HEK293 (cell line): Measurements from ENCODE around the gene CREB3L1.

Source experiments
- KLF16 ChIP-seq: fragments of 450-650 bp; formaldehyde crosslinking; IDR thresholded peaks from 2 replicates; pipeline ENCODE4 v1.5.1; 2017; ENCODE audit warnings: missing biosample characterization, missing genetic modification characterization
- ZBTB20 ChIP-seq: fragments of 450-650 bp; formaldehyde crosslinking; IDR thresholded peaks from 2 replicates; pipeline ENCODE4 v1.5.1; 2016; ENCODE audit warnings: missing biosample characterization, missing genetic modification characterization
- ZFP69B ChIP-seq: fragments of 450-650 bp; formaldehyde crosslinking; IDR thresholded peaks from 2 replicates; pipeline ENCODE4 v1.5.1; 2016; ENCODE audit warnings: missing biosample characterization, missing genetic modification characterization
- ZNF121 ChIP-seq: fragments of 450-650 bp; formaldehyde crosslinking; IDR thresholded peaks from 2 replicates; pipeline ENCODE4 v1.5.1; 2016; ENCODE audit warnings: missing biosample characterization, missing genetic modification characterization
- ZNF184 ChIP-seq: fragments of 450-650 bp; IDR thresholded peaks from 2 replicates; pipeline ENCODE4 v1.5.1; 2018; ENCODE audit warnings: missing biosample characterization, mild to moderate bottlenecking, missing genetic modification characterization
- ZNF202 ChIP-seq: fragments of 450-650 bp; formaldehyde crosslinking; IDR thresholded peaks from 2 replicates; pipeline ENCODE4 v1.5.1; 2016; ENCODE audit warnings: missing biosample characterization, missing genetic modification characterization, borderline replicate concordance
- ZNF274 ChIP-seq, 2 experiments: fragments of 200-500 bp in 1 of 2; fragments of 450-650 bp in 1 of 2; sonication (Bioruptor generic) in 1 of 2; formaldehyde crosslinking in 1 of 2; IDR thresholded peaks; 2 replicates each; pipeline versions ENCODE4 v1.5.1 to v1.6.1; 2014 to 2016; ENCODE audit warnings: borderline replicate concordance in 1 of 2, inconsistent platforms in 1 of 2, low read length in 1 of 2, missing biosample characterization in 1 of 2, missing genetic modification characterization in 1 of 2
- ZNF341 ChIP-seq: fragments of 450-650 bp; formaldehyde crosslinking; IDR thresholded peaks from 2 replicates; pipeline ENCODE4; 2016; ENCODE audit warnings: low read depth, missing biosample characterization, missing genetic modification characterization
- ZNF350 ChIP-seq: fragments of 450-650 bp; formaldehyde crosslinking; IDR thresholded peaks from 2 replicates; pipeline ENCODE4 v1.5.0; 2017; ENCODE audit warnings: missing biosample characterization, mild to moderate bottlenecking, missing genetic modification characterization
- ZNF354C ChIP-seq: fragments of 450-650 bp; formaldehyde crosslinking; IDR thresholded peaks from 2 replicates; pipeline ENCODE4 v1.5.1; 2016; ENCODE audit warnings: missing biosample characterization, missing genetic modification characterization, low read depth, borderline replicate concordance
- ZNF391 ChIP-seq: fragments of 450-650 bp; formaldehyde crosslinking; IDR thresholded peaks from 2 replicates; pipeline ENCODE4 v1.5.1; 2016; ENCODE audit warnings: low read depth, missing biosample characterization, missing genetic modification characterization, borderline replicate concordance
- ZNF600 ChIP-seq: fragments of 450-650 bp; formaldehyde crosslinking; IDR thresholded peaks from 2 replicates; pipeline ENCODE4 v1.5.1; 2016; ENCODE audit warnings: missing biosample characterization, missing genetic modification characterization
- ZNF654 ChIP-seq: fragments of 450-650 bp; formaldehyde crosslinking; IDR thresholded peaks from 2 replicates; pipeline ENCODE4 v1.5.1; 2016; ENCODE audit warnings: low read depth, missing biosample characterization, missing genetic modification characterization
- ZNF670 ChIP-seq: fragments of 450-650 bp; formaldehyde crosslinking; IDR thresholded peaks from 2 replicates; pipeline ENCODE4 v1.5.1; 2016; ENCODE audit warnings: missing biosample characterization, missing genetic modification characterization, low read depth
- ZNF677 ChIP-seq: fragments of 450-650 bp; IDR thresholded peaks from 2 replicates; pipeline ENCODE4 v1.5.0; 2018; ENCODE audit warnings: missing biosample characterization, mild to moderate bottlenecking, missing genetic modification characterization, moderate library complexity
- ZNF768 ChIP-seq: fragments of 450-650 bp; formaldehyde crosslinking; IDR thresholded peaks from 2 replicates; pipeline ENCODE4 v1.5.1; 2018; ENCODE audit warnings: missing biosample characterization, mild to moderate bottlenecking, missing genetic modification characterization
- ZNF776 ChIP-seq: fragments of 450-650 bp; formaldehyde crosslinking; IDR thresholded peaks from 2 replicates; pipeline ENCODE4 v1.5.0; 2017; ENCODE audit warnings: missing biosample characterization, missing genetic modification characterization, borderline replicate concordance
- ZNF791 ChIP-seq: fragments of 450-650 bp; formaldehyde crosslinking; IDR thresholded peaks from 2 replicates; pipeline ENCODE4 v1.5.1; 2016; ENCODE audit warnings: missing biosample characterization, missing genetic modification characterization
- ZSCAN30 ChIP-seq: fragments of 450-650 bp; IDR thresholded peaks from 2 replicates; pipeline ENCODE4 v1.5.1; 2018; ENCODE audit warnings: missing biosample characterization, mild to moderate bottlenecking, missing genetic modification characterization, moderate library complexity
- TF ChIP-seq, protein P1 (sequence below): fragments of 450-650 bp; formaldehyde crosslinking; IDR thresholded peaks from 2 replicates; pipeline ENCODE4 v1.5.1; 2016; ENCODE audit warnings: missing biosample characterization, missing genetic modification characterization
- TF ChIP-seq, protein P2 (sequence below): fragments of 450-650 bp; formaldehyde crosslinking; IDR thresholded peaks from 2 replicates; pipeline ENCODE4 v1.5.1; 2016; ENCODE audit warnings: missing biosample characterization, missing genetic modification characterization
- TF ChIP-seq, protein P3 (sequence below): fragments of 450-650 bp; formaldehyde crosslinking; IDR thresholded peaks from 2 replicates; pipeline ENCODE4 v1.5.1; 2016; ENCODE audit warnings: missing biosample characterization, missing genetic modification characterization
- TF ChIP-seq, protein P4 (sequence below): fragments of 450-650 bp; formaldehyde crosslinking; optimal IDR thresholded peaks from 2 replicates; pipeline ENCODE3; 2016; ENCODE audit warnings: missing biosample characterization, mild to moderate bottlenecking, missing genetic modification characterization
- TF ChIP-seq, protein P5 (sequence below): fragments of 450-650 bp; IDR thresholded peaks from 2 replicates; pipeline ENCODE4 v1.5.1; 2018; ENCODE audit warnings: missing biosample characterization, mild to moderate bottlenecking, missing genetic modification characterization
- TF ChIP-seq, protein P6 (sequence below): fragments of 450-650 bp; formaldehyde crosslinking; IDR thresholded peaks from 2 replicates; pipeline ENCODE4 v1.5.1; 2016; ENCODE audit warnings: missing biosample characterization, missing genetic modification characterization

Gene CREB3L1

DNA sequence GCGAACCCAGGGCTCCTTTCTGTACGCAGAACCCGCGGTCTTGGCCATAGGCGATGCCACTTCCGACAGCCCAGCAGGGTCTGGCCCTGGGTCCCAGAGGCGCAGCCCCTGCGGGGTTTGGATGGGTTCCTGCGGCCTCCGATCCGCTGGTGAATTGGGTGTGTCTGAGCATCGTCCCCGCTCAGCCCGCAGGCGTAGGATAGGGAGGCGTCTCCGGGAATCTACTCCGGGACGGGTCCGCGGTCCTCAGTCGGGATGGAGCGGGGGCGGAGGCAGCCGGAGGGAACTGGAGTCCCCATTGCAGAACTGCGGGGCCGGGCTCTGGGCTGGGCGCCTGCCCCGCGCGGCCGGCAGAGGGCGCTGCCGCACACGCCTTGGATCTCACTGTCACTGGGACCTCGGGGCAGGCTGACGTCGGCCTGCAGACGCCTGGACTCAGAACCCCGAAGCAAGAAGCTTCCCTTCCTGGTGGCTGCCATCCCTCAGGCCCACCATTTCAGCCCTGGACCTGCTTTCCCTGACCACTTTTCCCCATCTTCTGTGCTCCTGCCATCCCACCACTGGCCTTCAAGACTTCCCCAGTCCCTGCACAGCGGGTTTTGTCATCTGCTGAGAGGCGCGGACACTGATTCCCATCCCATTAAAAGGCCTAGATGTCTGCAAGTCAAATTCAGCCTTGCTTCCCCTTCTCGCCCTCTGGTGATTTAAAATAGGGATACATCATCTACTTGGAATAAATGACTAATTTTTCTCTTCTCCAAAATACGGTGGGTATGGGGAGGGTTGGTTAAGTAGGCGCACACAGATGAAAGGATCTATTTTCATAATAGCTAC, 38.3 kb upstream of the CREB3L1 start (continued):
- TF ChIP-seq, protein P1, sequence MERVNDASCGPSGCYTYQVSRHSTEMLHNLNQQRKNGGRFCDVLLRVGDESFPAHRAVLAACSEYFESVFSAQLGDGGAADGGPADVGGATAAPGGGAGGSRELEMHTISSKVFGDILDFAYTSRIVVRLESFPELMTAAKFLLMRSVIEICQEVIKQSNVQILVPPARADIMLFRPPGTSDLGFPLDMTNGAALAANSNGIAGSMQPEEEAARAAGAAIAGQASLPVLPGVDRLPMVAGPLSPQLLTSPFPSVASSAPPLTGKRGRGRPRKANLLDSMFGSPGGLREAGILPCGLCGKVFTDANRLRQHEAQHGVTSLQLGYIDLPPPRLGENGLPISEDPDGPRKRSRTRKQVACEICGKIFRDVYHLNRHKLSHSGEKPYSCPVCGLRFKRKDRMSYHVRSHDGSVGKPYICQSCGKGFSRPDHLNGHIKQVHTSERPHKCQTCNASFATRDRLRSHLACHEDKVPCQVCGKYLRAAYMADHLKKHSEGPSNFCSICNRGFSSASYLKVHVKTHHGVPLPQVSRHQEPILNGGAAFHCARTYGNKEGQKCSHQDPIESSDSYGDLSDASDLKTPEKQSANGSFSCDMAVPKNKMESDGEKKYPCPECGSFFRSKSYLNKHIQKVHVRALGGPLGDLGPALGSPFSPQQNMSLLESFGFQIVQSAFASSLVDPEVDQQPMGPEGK = peak; percentile 76
- no peak for TF ChIP-seq ZNF677 (tag by site-specific recombination)
- TF ChIP-seq ZNF350 (tag by site-specific recombination) = no peak
- TF ChIP-seq, protein P2, sequence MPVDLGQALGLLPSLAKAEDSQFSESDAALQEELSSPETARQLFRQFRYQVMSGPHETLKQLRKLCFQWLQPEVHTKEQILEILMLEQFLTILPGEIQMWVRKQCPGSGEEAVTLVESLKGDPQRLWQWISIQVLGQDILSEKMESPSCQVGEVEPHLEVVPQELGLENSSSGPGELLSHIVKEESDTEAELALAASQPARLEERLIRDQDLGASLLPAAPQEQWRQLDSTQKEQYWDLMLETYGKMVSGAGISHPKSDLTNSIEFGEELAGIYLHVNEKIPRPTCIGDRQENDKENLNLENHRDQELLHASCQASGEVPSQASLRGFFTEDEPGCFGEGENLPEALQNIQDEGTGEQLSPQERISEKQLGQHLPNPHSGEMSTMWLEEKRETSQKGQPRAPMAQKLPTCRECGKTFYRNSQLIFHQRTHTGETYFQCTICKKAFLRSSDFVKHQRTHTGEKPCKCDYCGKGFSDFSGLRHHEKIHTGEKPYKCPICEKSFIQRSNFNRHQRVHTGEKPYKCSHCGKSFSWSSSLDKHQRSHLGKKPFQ (tag by site-specific recombination) = peak; percentile 21; the same call in 1 of the 2 replicates
- TF ChIP-seq ZNF768 (tag by site-specific recombination) = no peak
- TF ChIP-seq ZNF776 (tag by site-specific recombination) = no peak
- no peak for TF ChIP-seq ZNF202
- peak; percentile 95 for TF ChIP-seq ZNF600 (tag by site-specific recombination)
- no peak for TF ChIP-seq ZNF184 (tag by site-specific recombination)
- no peak for TF ChIP-seq ZNF670
- TF ChIP-seq ZBTB20 (tag by site-specific recombination) = peak; percentile 75
- TF ChIP-seq, protein P3, sequence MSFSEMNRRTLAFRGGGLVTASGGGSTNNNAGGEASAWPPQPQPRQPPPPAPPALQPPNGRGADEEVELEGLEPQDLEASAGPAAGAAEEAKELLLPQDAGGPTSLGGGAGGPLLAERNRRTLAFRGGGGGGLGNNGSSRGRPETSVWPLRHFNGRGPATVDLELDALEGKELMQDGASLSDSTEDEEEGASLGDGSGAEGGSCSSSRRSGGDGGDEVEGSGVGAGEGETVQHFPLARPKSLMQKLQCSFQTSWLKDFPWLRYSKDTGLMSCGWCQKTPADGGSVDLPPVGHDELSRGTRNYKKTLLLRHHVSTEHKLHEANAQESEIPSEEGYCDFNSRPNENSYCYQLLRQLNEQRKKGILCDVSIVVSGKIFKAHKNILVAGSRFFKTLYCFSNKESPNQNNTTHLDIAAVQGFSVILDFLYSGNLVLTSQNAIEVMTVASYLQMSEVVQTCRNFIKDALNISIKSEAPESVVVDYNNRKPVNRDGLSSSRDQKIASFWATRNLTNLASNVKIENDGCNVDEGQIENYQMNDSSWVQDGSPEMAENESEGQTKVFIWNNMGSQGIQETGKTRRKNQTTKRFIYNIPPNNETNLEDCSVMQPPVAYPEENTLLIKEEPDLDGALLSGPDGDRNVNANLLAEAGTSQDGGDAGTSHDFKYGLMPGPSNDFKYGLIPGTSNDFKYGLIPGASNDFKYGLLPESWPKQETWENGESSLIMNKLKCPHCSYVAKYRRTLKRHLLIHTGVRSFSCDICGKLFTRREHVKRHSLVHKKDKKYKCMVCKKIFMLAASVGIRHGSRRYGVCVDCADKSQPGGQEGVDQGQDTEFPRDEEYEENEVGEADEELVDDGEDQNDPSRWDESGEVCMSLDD = peak; percentile 57
- TF ChIP-seq ZNF274 (IDR thresholded peaks at IDR 0.05; ENCODE audit: low read length) = no peak
- TF ChIP-seq ZNF274 (tag by site-specific recombination; IDR thresholded peaks at IDR 0.05; ENCODE audit: borderline replicate concordance) = no peak
- TF ChIP-seq ZNF391 (tag by site-specific recombination) = peak; percentile 23; the same call in 1 of the 2 replicates
- TF ChIP-seq ZSCAN30 = peak; percentile 82
- no peak for TF ChIP-seq ZNF354C (tag by site-specific recombination)
- no peak for TF ChIP-seq ZNF791 (tag by site-specific recombination)
- TF ChIP-seq, protein P4, sequence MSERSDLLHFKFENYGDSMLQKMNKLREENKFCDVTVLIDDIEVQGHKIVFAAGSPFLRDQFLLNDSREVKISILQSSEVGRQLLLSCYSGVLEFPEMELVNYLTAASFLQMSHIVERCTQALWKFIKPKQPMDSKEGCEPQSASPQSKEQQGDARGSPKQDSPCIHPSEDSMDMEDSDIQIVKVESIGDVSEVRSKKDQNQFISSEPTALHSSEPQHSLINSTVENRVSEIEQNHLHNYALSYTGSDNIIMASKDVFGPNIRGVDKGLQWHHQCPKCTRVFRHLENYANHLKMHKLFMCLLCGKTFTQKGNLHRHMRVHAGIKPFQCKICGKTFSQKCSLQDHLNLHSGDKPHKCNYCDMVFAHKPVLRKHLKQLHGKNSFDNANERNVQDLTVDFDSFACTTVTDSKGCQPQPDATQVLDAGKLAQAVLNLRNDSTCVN (tag by site-specific recombination) = peak; percentile 72
- TF ChIP-seq, protein P5, sequence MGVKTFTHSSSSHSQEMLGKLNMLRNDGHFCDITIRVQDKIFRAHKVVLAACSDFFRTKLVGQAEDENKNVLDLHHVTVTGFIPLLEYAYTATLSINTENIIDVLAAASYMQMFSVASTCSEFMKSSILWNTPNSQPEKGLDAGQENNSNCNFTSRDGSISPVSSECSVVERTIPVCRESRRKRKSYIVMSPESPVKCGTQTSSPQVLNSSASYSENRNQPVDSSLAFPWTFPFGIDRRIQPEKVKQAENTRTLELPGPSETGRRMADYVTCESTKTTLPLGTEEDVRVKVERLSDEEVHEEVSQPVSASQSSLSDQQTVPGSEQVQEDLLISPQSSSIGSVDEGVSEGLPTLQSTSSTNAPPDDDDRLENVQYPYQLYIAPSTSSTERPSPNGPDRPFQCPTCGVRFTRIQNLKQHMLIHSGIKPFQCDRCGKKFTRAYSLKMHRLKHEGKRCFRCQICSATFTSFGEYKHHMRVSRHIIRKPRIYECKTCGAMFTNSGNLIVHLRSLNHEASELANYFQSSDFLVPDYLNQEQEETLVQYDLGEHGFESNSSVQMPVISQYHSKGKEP (tag by site-specific recombination) = 0 out of 2 replicates have a peak, but pooled peaks have one; percentile 8
- TF ChIP-seq ZFP69B = no peak
- no peak for TF ChIP-seq ZNF121 (tag by site-specific recombination)
- TF ChIP-seq ZNF654 (tag by site-specific recombination) = peak; percentile 53
- TF ChIP-seq, protein P6, sequence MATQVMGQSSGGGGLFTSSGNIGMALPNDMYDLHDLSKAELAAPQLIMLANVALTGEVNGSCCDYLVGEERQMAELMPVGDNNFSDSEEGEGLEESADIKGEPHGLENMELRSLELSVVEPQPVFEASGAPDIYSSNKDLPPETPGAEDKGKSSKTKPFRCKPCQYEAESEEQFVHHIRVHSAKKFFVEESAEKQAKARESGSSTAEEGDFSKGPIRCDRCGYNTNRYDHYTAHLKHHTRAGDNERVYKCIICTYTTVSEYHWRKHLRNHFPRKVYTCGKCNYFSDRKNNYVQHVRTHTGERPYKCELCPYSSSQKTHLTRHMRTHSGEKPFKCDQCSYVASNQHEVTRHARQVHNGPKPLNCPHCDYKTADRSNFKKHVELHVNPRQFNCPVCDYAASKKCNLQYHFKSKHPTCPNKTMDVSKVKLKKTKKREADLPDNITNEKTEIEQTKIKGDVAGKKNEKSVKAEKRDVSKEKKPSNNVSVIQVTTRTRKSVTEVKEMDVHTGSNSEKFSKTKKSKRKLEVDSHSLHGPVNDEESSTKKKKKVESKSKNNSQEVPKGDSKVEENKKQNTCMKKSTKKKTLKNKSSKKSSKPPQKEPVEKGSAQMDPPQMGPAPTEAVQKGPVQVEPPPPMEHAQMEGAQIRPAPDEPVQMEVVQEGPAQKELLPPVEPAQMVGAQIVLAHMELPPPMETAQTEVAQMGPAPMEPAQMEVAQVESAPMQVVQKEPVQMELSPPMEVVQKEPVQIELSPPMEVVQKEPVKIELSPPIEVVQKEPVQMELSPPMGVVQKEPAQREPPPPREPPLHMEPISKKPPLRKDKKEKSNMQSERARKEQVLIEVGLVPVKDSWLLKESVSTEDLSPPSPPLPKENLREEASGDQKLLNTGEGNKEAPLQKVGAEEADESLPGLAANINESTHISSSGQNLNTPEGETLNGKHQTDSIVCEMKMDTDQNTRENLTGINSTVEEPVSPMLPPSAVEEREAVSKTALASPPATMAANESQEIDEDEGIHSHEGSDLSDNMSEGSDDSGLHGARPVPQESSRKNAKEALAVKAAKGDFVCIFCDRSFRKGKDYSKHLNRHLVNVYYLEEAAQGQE (tag by site-specific recombination) = no peak
- peak; percentile 42; the same call in 1 of the 2 replicates for TF ChIP-seq ZNF341
- TF ChIP-seq KLF16 (tag by site-specific recombination) = peak; percentile 35; the same call in 1 of the 2 replicates
